Spleen (tissue), 7 donors: Measurements from ENCODE around the gene CACNG1.

Experiments
- POLR2AphosphoS5 ChIP-seq, 3 donors: sonication (generic); formaldehyde crosslinking; IDR thresholded peaks; one replicate each; pipeline ENCODE4 v1.5.1; 2017; ENCODE audit warnings: antibody characterized with exemption in 3 of 3
- TF ChIP-seq, protein P1 (sequence below), 11 experiments: fragments of 200-600 bp in 7 of 11; fragments of 450-650 bp in 4 of 11; sonication (generic) in 4 of 11; IDR thresholded peaks in 8 of 11; conservative IDR thresholded peaks in 3 of 11; 1 replicate in 7 of 11; 2 replicates in 4 of 11; pipeline versions ENCODE4 v1.4.0 to v1.8.0; 2016 to 2021; ENCODE audit warnings: antibody characterized with exemption in 11 of 11, inconsistent platforms in 4 of 11, mild to moderate bottlenecking in 1 of 11
- donor health status: DM: no; HTN: no; CAD: no; lungs with moderate emphysema.
- donor health status: DM: no; HTN: no; CAD: no.
- donor health status: DM: no; HTN: no; CAD: no.

DNA sequence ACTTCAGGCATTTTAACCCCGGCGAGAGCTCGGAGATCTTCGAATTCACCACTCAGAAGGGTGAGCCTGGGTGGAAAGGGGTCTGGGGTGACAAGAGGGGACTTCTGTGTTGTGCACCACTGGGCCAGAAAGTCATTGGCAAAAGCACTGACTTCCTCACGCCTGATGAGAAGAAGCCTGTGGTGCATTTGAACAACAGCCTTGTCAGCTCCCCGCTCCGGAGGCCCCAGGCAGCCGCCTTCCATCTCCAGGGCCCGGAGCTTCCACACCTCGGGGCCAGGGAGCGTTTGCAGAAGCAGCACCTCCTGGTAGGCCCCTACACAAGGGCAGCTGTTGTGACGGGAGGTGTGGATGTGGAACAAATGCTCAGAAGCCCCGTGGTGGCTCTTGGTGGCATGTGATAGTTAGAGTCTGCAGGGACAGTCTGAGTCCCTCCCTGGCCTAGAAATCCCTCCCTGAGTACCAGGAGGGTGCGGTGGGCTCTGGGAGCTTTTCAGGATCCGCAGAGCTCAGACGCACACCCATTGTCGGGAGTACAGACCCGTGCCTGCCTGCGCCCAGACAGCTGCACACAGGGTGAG, 9.7 kb downstream of the CACNG1 start:
- TF ChIP-seq, protein P1, sequence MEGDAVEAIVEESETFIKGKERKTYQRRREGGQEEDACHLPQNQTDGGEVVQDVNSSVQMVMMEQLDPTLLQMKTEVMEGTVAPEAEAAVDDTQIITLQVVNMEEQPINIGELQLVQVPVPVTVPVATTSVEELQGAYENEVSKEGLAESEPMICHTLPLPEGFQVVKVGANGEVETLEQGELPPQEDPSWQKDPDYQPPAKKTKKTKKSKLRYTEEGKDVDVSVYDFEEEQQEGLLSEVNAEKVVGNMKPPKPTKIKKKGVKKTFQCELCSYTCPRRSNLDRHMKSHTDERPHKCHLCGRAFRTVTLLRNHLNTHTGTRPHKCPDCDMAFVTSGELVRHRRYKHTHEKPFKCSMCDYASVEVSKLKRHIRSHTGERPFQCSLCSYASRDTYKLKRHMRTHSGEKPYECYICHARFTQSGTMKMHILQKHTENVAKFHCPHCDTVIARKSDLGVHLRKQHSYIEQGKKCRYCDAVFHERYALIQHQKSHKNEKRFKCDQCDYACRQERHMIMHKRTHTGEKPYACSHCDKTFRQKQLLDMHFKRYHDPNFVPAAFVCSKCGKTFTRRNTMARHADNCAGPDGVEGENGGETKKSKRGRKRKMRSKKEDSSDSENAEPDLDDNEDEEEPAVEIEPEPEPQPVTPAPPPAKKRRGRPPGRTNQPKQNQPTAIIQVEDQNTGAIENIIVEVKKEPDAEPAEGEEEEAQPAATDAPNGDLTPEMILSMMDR (IDR thresholded peaks at IDR 0.05 in 8 of 11, conservative IDR thresholded peaks at IDR 0.05 in 3 of 11) = no peak
- no peak for TF ChIP-seq POLR2AphosphoS5 (IDR thresholded peaks at IDR 0.05)
